Skeletal muscle tissue (tissue), 4 donors: Measurements from ENCODE around the gene CRY2. TPM values are rescaled to one million over a fixed set of nuclear protein-coding genes. Genes with fewer than 3 reads are reported as not detected.

Source experiments
- H3K27ac ChIP-seq: one replicate; pipeline ENCODE4 v1.7.0; 2013; ENCODE audit warnings: mild to moderate bottlenecking, low read depth, low read length, inconsistent platforms
- H3K27me3 ChIP-seq, 3 donors: one replicate each; pipeline ENCODE4 v1.7.0; 2013; ENCODE audit warnings: low read length in 3 of 3; ENCODE audit not compliant: control insufficient read depth in 3 of 3, insufficient read depth in 3 of 3
- H3K36me3 ChIP-seq, 3 donors: one replicate each; pipeline ENCODE4 v1.7.0; 2013; ENCODE audit warnings: low read length in 3 of 3; ENCODE audit not compliant: control insufficient read depth in 3 of 3, insufficient read depth in 3 of 3
- H3K4me1 ChIP-seq, 3 donors: one replicate each; pipeline ENCODE4 v1.7.0; 2013; ENCODE audit warnings: low read length in 3 of 3, mild to moderate bottlenecking in 3 of 3; ENCODE audit not compliant: control insufficient read depth in 3 of 3, insufficient read depth in 3 of 3
- H3K4me3 ChIP-seq, 3 donors: one replicate each; pipeline ENCODE4 v1.7.0; 2013; ENCODE audit warnings: low read length in 3 of 3
- H3K9ac ChIP-seq, 3 donors: one replicate each; pipeline ENCODE4 v1.7.0; 2013; ENCODE audit warnings: low read length in 3 of 3, mild to moderate bottlenecking in 3 of 3, moderate library complexity in 2 of 3, low read depth in 1 of 3
- H3K9me3 ChIP-seq, 3 donors: one replicate each; pipeline ENCODE4 v1.7.0; 2013; ENCODE audit warnings: low read length in 3 of 3; ENCODE audit not compliant: control insufficient read depth in 3 of 3
- total RNA-seq: library from RNA; depleted of rRNA; stranded (reverse); fragments of >200 nt; gene quantifications from one replicate; pipeline ENCODE4 v1.2.3, GENCODE V29; 2014
- donor health status: Osteomylitis.

The CRY2 gene
- total RNA-seq, 1 donor from 2014 or later: 37.6 TPM

GRCh38 chr11:45920531-45921477 is 73.5 kb downstream of the CRY2 start:
- H3K4me1 ChIP-seq: peaks cover 28 to 35% (median 29%) of the 10 kb centered on the region in 3 donors
- no peak overlapping the region for H3K27ac ChIP-seq
- H3K9ac ChIP-seq: no peak overlapping the region
- H3K36me3 ChIP-seq: peaks cover 0 to 4% (median 4%) of the 10 kb centered on the region in 3 donors
- no peaks in the 10 kb centered on the region for H3K9me3 ChIP-seq
- H3K27me3 ChIP-seq: peaks cover 20 to 24% (median 22%) of the 10 kb centered on the region in 3 donors
- H3K4me3 ChIP-seq: no peak overlapping the region

- peaks cover 28 to 34% (median 29%) of the 10 kb centered on the region in 3 donors for H3K27me3 ChIP-seq
- H3K9ac ChIP-seq: no peak overlapping the region
- no peak overlapping the region for H3K27ac ChIP-seq
- H3K36me3 ChIP-seq: no peaks in the 10 kb centered on the region
- no peaks in the 10 kb centered on the region for H3K9me3 ChIP-seq
- H3K4me1 ChIP-seq: peaks cover 21 to 26% (median 23%) of the 10 kb centered on the region in 3 donors
- H3K4me3 ChIP-seq: no peak overlapping the region
Measured at GRCh38 chr11:45921561-45922424, 74.5 kb downstream of the CRY2 start.

- H3K27ac ChIP-seq: no peak within 1 kb of the TSS
- no peaks in the 10 kb centered on the region for H3K9me3 ChIP-seq
- no peaks in the 10 kb centered on the region for H3K36me3 ChIP-seq
- H3K27me3 ChIP-seq: peaks cover 28 to 41% (median 29%) of the 10 kb centered on the region in 3 donors
- H3K9ac ChIP-seq: no peak within 1 kb of the TSS
- no peak within 1 kb of the TSS for H3K4me3 ChIP-seq
- peaks cover 14 to 19% (median 16%) of the 10 kb centered on the region in 3 donors for H3K4me1 ChIP-seq
Measured at GRCh38 chr11:45922425-45923082, 75.3 kb downstream of the CRY2 start, which contains the start of gene LARGE2. TSS of gene LARGE2 (plus strand) at chr11:45922656. CDS start at chr11:45922883, 227 bp downstream.

GRCh38 chr11:45924036-45924915 is 77.0 kb downstream of the CRY2 start:
- Histone ChIP-seq H3K27me3 (peaks cover 28 to 42% (median 29%) of the 10 kb centered on the region in 3 donors), H3K9ac (no peak overlapping the region), H3K27ac (no peak overlapping the region), H3K4me1 (peaks cover 5 to 11% (median 8%) of the 10 kb centered on the region in 3 donors), H3K4me3 (no peak overlapping the region), H3K36me3 (no peaks in the 10 kb centered on the region), H3K9me3 (no peaks in the 10 kb centered on the region)

- peaks cover 4 to 11% (median 7%) of the 10 kb centered on the region in 3 donors for H3K4me1 ChIP-seq
- H3K27me3 ChIP-seq: peaks cover 28 to 42% (median 29%) of the 10 kb centered on the region in 3 donors
- no peak overlapping the region for H3K4me3 ChIP-seq
- H3K36me3 ChIP-seq: no peaks in the 10 kb centered on the region
- H3K9me3 ChIP-seq: no peaks in the 10 kb centered on the region
- no peak overlapping the region for H3K27ac ChIP-seq
- H3K9ac ChIP-seq: no peak overlapping the region
Measured at GRCh38 chr11:45924927-45925326, 77.7 kb downstream of the CRY2 start.

GRCh38 chr11:45925550-45925949 is 78.3 kb downstream of the CRY2 start:
- Histone ChIP-seq H3K36me3 (no peaks in the 10 kb centered on the region), H3K27ac (no peak overlapping the region), H3K4me3 (no peak overlapping the region), H3K9ac (no peak overlapping the region), H3K4me1 (peaks cover 8 to 10% (median 10%) of the 10 kb centered on the region in 3 donors), H3K9me3 (no peaks in the 10 kb centered on the region), H3K27me3 (peaks cover 28 to 42% (median 29%) of the 10 kb centered on the region in 3 donors)

- Histone ChIP-seq H3K9me3 (no peaks in the 10 kb centered on the region), H3K27me3 (peaks cover 28 to 42% (median 29%) of the 10 kb centered on the region in 3 donors)
Measured at GRCh38 chr11:45926001-45926401, 78.7 kb downstream of the CRY2 start.

GRCh38 chr11:45926536-45927331 is 79.5 kb downstream of the CRY2 start:
- Histone ChIP-seq H3K36me3 (peaks cover 0 to 3% (median 0%) of the 10 kb centered on the region in 3 donors), H3K4me1 (peaks cover 8 to 17% (median 10%) of the 10 kb centered on the region in 3 donors), H3K9ac (no peak overlapping the region), H3K4me3 (no peak overlapping the region), H3K27ac (no peak overlapping the region), H3K9me3 (no peaks in the 10 kb centered on the region), H3K27me3 (peaks cover 24 to 42% (median 29%) of the 10 kb centered on the region in 3 donors)

More at GRCh38 chr11:45926001-45926401, 78.7 kb downstream of the CRY2 start:
- H3K4me3 ChIP-seq: no peak overlapping the region
- peaks cover 8 to 14% (median 10%) of the 10 kb centered on the region in 3 donors for H3K4me1 ChIP-seq
- H3K27ac ChIP-seq: no peak overlapping the region
- no peaks in the 10 kb centered on the region for H3K36me3 ChIP-seq
- no peak overlapping the region for H3K9ac ChIP-seq
